ENCODE data around the gene NUP188.

DNA sequence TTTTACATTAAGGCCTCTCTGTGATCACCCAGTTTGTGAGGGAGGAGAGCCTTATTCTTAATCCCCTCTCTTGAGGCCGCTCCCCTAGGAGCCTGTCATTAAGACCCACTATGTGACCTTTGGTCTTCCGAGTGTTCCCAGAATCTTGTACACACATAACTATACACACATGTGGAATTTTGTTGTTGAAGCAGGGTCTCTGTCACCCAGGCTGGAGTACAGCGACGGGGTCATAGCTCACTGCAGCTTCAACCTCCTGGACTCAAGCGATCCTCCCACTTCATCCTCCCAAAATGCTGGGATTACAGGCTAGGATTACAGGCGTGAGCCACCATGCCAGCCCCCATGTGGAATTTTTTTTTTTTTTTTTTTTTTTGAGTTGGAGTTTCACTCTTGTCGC lies 41.5 kb upstream of the NUP188 start:
- TF ChIP-seq POLR2AphosphoS5 (IDR thresholded peaks at IDR 0.05; ENCODE audit: low read depth) (no peak), ZNF331 (CRISPR knock-in tag; IDR thresholded peaks at IDR 0.05; ENCODE audit: low read depth) (no peak), CTCF (conservative IDR thresholded peaks at IDR 0.05; ENCODE audit: low read depth in 2 of 2) (no peak), EZH2 (IDR thresholded peaks at IDR 0.05; ENCODE audit: low read depth, unreplicated experiment) (no peak), NANOG (IDR thresholded peaks at IDR 0.05; ENCODE audit: borderline replicate concordance) (no peak), CREB1 (CRISPR knock-in tag; IDR thresholded peaks at IDR 0.05; ENCODE audit: low read depth) (no peak), EZH2phosphoT487 (IDR thresholded peaks at IDR 0.05; ENCODE audit: unreplicated experiment) (no peak), STAT1 (IDR thresholded peaks at IDR 0.05; ENCODE audit: unreplicated experiment) (no peak), JUNB (IDR thresholded peaks at IDR 0.05; ENCODE audit: unreplicated experiment) (no peak)
- TF ChIP-seq, protein P1, sequence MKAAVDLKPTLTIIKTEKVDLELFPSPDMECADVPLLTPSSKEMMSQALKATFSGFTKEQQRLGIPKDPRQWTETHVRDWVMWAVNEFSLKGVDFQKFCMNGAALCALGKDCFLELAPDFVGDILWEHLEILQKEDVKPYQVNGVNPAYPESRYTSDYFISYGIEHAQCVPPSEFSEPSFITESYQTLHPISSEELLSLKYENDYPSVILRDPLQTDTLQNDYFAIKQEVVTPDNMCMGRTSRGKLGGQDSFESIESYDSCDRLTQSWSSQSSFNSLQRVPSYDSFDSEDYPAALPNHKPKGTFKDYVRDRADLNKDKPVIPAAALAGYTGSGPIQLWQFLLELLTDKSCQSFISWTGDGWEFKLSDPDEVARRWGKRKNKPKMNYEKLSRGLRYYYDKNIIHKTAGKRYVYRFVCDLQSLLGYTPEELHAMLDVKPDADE (IDR thresholded peaks at IDR 0.05) = no peak
- TF ChIP-seq, protein P2, sequence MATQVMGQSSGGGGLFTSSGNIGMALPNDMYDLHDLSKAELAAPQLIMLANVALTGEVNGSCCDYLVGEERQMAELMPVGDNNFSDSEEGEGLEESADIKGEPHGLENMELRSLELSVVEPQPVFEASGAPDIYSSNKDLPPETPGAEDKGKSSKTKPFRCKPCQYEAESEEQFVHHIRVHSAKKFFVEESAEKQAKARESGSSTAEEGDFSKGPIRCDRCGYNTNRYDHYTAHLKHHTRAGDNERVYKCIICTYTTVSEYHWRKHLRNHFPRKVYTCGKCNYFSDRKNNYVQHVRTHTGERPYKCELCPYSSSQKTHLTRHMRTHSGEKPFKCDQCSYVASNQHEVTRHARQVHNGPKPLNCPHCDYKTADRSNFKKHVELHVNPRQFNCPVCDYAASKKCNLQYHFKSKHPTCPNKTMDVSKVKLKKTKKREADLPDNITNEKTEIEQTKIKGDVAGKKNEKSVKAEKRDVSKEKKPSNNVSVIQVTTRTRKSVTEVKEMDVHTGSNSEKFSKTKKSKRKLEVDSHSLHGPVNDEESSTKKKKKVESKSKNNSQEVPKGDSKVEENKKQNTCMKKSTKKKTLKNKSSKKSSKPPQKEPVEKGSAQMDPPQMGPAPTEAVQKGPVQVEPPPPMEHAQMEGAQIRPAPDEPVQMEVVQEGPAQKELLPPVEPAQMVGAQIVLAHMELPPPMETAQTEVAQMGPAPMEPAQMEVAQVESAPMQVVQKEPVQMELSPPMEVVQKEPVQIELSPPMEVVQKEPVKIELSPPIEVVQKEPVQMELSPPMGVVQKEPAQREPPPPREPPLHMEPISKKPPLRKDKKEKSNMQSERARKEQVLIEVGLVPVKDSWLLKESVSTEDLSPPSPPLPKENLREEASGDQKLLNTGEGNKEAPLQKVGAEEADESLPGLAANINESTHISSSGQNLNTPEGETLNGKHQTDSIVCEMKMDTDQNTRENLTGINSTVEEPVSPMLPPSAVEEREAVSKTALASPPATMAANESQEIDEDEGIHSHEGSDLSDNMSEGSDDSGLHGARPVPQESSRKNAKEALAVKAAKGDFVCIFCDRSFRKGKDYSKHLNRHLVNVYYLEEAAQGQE (IDR thresholded peaks at IDR 0.05; ENCODE audit: unreplicated experiment) = no peak
- TF ChIP-seq, protein P3, sequence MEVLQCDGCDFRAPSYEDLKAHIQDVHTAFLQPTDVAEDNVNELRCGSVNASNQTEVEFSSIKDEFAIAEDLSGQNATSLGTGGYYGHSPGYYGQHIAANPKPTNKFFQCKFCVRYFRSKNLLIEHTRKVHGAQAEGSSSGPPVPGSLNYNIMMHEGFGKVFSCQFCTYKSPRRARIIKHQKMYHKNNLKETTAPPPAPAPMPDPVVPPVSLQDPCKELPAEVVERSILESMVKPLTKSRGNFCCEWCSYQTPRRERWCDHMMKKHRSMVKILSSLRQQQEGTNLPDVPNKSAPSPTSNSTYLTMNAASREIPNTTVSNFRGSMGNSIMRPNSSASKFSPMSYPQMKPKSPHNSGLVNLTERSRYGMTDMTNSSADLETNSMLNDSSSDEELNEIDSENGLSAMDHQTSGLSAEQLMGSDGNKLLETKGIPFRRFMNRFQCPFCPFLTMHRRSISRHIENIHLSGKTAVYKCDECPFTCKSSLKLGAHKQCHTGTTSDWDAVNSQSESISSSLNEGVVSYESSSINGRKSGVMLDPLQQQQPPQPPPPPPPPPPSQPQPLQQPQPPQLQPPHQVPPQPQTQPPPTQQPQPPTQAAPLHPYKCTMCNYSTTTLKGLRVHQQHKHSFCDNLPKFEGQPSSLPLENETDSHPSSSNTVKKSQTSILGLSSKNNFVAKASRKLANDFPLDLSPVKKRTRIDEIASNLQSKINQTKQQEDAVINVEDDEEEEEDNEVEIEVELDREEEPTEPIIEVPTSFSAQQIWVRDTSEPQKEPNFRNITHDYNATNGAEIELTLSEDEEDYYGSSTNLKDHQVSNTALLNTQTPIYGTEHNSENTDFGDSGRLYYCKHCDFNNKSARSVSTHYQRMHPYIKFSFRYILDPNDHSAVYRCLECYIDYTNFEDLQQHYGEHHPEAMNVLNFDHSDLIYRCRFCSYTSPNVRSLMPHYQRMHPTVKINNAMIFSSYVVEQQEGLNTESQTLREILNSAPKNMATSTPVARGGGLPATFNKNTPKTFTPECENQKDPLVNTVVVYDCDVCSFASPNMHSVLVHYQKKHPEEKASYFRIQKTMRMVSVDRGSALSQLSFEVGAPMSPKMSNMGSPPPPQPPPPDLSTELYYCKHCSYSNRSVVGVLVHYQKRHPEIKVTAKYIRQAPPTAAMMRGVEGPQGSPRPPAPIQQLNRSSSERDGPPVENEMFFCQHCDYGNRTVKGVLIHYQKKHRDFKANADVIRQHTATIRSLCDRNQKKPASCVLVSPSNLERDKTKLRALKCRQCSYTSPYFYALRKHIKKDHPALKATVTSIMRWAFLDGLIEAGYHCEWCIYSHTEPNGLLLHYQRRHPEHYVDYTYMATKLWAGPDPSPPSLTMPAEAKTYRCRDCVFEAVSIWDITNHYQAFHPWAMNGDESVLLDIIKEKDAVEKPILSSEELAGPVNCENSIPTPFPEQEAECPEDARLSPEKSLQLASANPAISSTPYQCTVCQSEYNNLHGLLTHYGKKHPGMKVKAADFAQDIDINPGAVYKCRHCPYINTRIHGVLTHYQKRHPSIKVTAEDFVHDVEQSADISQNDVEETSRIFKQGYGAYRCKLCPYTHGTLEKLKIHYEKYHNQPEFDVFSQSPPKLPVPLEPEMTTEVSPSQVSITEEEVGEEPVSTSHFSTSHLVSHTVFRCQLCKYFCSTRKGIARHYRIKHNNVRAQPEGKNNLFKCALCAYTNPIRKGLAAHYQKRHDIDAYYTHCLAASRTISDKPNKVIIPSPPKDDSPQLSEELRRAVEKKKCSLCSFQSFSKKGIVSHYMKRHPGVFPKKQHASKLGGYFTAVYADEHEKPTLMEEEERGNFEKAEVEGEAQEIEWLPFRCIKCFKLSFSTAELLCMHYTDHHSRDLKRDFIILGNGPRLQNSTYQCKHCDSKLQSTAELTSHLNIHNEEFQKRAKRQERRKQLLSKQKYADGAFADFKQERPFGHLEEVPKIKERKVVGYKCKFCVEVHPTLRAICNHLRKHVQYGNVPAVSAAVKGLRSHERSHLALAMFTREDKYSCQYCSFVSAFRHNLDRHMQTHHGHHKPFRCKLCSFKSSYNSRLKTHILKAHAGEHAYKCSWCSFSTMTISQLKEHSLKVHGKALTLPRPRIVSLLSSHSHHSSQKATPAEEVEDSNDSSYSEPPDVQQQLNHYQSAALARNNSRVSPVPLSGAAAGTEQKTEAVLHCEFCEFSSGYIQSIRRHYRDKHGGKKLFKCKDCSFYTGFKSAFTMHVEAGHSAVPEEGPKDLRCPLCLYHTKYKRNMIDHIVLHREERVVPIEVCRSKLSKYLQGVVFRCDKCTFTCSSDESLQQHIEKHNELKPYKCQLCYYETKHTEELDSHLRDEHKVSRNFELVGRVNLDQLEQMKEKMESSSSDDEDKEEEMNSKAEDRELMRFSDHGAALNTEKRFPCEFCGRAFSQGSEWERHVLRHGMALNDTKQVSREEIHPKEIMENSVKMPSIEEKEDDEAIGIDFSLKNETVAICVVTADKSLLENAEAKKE (CRISPR knock-in tag; IDR thresholded peaks at IDR 0.05) = no peak

Measured in GM23338 (cell line).